IMR-90 (cell line): ENCODE measurements around the gene SORCS1.

Experiments
- CEBPB ChIP-seq: IDR thresholded peaks from 2 replicates; pipeline ENCODE4 v1.6.1; 2012; ENCODE audit warnings: low read depth, low read length, improper control_type of control experiment
- FOS ChIP-seq: fragments of 150-350 bp; IDR thresholded peaks from 2 replicates; pipeline ENCODE4 v1.6.1; 2016; ENCODE audit warnings: low read depth, low read length
- MAFK ChIP-seq: IDR thresholded peaks from 2 replicates; pipeline ENCODE4 v1.6.1; 2012; ENCODE audit warnings: low read depth, low read length, improper control_type of control experiment
- MAZ ChIP-seq: IDR thresholded peaks from 2 replicates; pipeline ENCODE4 v1.6.1; 2012; ENCODE audit warnings: low read depth, mild to moderate bottlenecking, low read length, improper control_type of control experiment, moderate library complexity, borderline replicate concordance
- NFE2L2 ChIP-seq: fragments of 150-350 bp; IDR thresholded peaks from 2 replicates; pipeline ENCODE4 v1.6.1; 2016; ENCODE audit warnings: low read depth, mild to moderate bottlenecking, low read length
- POLR2A ChIP-seq: IDR thresholded peaks from 2 replicates; pipeline ENCODE4 v1.6.1; 2012; ENCODE audit warnings: mild to moderate bottlenecking, low read depth, low read length
- RAD21 ChIP-seq: IDR thresholded peaks from 2 replicates; pipeline ENCODE4 v1.6.1; 2012; ENCODE audit warnings: low read length, improper control_type of control experiment
- RCOR1 ChIP-seq: IDR thresholded peaks from 2 replicates; pipeline ENCODE4 v1.6.1; 2012; ENCODE audit warnings: mild to moderate bottlenecking, low read length, improper control_type of control experiment; ENCODE audit not compliant: insufficient replicate concordance
- SMC3 ChIP-seq: fragments of 150-350 bp; IDR thresholded peaks from 2 replicates; pipeline ENCODE4 v1.6.1; 2016; ENCODE audit warnings: low read depth, mild to moderate bottlenecking, antibody characterized with exemption, low read length, moderate library complexity
- TF ChIP-seq, protein P1 (sequence below): conservative IDR thresholded peaks from 2 replicates; pipeline ENCODE4 v1.5.1; 2012; ENCODE audit warnings: mild to moderate bottlenecking, low read depth, low read length, improper control_type of control experiment

DNA sequence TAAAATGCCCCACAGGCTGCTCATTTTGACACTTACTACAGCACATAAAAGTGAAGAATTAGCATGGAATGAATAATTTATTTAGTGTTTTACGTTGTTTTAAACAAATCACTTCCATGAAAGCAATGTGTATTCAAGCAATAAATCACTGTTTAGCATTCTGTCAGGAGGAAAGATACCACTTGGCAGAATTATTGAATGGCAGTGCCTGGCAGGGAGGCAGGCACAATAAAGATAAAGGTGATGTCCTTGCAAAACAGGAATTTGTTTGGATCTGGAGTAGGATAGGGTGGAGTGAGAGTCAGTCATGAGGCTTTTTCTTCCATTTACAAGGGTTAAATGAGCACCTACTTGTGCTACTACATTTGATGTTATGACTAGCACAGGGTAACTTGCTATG is 190.8 kb downstream of the SORCS1 start:
- TF ChIP-seq, protein P1, sequence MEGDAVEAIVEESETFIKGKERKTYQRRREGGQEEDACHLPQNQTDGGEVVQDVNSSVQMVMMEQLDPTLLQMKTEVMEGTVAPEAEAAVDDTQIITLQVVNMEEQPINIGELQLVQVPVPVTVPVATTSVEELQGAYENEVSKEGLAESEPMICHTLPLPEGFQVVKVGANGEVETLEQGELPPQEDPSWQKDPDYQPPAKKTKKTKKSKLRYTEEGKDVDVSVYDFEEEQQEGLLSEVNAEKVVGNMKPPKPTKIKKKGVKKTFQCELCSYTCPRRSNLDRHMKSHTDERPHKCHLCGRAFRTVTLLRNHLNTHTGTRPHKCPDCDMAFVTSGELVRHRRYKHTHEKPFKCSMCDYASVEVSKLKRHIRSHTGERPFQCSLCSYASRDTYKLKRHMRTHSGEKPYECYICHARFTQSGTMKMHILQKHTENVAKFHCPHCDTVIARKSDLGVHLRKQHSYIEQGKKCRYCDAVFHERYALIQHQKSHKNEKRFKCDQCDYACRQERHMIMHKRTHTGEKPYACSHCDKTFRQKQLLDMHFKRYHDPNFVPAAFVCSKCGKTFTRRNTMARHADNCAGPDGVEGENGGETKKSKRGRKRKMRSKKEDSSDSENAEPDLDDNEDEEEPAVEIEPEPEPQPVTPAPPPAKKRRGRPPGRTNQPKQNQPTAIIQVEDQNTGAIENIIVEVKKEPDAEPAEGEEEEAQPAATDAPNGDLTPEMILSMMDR: no peak
- TF ChIP-seq CEBPB: no peak
- TF ChIP-seq MAFK: no peak
- TF ChIP-seq FOS: no peak
- no peak for TF ChIP-seq POLR2A
- no peak for TF ChIP-seq RAD21
- TF ChIP-seq MAZ: no peak
- no peak for TF ChIP-seq RCOR1
- no peak for TF ChIP-seq NFE2L2
- no peak for TF ChIP-seq SMC3
